Measurements from ENCODE around the gene NIM1K.
"Not testable (repeated sequence)": the region's sequence is repeated elsewhere in the genome, so short reads cannot be mapped to it uniquely, and the experiment has no call there.

The NIM1K gene

GRCh38 chr5:43191740-43192557 lies at the start of gene NIM1K:
TSS of gene NIM1K (plus strand) at chr5:43192225. CDS start at chr5:43245776, 53,551 bp downstream.
- DNase-seq (ENCODE audit: extremely low spot score, insufficient read length, low read depth) (peak; percentile 56), FAIRE-seq (peak; percentile 69)

DNA sequence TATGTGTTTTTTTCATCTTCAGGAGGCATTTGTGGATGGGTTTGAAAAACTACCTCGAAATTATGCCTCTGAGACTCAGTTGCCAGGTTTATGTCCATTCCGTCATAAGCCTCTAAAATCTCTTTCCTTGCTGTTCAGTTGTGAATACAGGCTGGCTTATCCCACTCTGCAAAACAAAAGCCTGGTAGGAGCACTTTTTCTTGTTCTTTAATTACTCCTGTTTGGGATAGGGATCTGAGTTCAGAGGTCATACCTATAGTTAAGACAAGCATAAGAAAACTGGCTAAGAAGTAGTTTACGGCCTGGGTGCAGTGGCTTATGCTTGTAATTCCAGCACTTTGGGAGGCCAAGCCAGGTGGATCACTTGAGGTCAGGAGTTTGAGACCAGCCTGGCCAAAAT lies 47.0 kb upstream of the NIM1K start:
- no peak for DNase-seq (ENCODE audit: extremely low spot score, insufficient read length, low read depth)
- no peak for FAIRE-seq

DNA sequence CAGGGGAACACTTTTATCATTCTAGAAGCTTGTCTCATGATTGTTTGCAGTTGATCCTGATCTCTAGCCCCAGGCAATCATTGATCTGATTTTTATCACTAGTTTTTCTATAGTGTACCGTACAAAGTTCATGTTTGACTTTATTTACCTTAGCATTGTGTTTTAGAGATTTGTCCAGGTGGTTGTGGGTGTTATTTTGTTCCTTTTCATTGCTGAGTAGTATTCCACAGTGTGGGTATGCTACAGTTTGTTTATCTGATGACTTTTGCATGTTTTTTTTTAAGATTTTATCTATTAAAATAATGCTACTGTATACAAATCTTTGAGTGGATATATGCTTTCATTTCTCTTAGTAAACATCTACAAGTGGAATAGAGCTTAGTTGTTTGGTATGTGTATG lies 45.1 kb upstream of the NIM1K start:
- DNase-seq (ENCODE audit: extremely low spot score, insufficient read length, low read depth) (no peak), FAIRE-seq (no peak)

GRCh38 chr5:43148417-43148816 lies 43.6 kb upstream of the NIM1K start:
- FAIRE-seq: no peak
- no peak for DNase-seq (ENCODE audit: extremely low spot score, insufficient read length, low read depth)

GRCh38 chr5:43149231-43149630 lies 42.8 kb upstream of the NIM1K start:
- FAIRE-seq: no peak

GRCh38 chr5:43150075-43150474 lies 42.0 kb upstream of the NIM1K start:
- DNase-seq (ENCODE audit: extremely low spot score, insufficient read length, low read depth): no peak
- no peak for FAIRE-seq

More at GRCh38 chr5:43149231-43149630, 42.8 kb upstream of the NIM1K start:
- DNase-seq (ENCODE audit: extremely low spot score, insufficient read length, low read depth): no peak

DNA sequence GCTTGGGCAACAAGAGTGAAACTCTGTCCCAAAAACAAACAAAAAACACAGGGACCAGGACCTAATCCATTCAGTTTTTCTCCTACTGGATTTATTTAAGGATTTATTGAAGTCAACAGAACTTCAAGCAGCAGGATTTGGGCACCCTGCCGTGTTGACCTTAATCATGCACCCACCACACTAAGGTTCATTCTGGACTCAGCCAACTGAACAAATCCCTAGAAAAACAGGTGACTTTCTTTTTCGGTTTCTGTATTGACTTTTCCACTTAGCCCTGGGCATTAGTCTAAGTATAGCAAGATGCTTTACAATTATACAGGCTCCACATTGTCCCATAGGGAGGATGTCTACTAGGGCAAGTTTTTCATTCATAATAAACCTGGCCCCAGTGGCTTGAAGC lies 41.3 kb upstream of the NIM1K start:
- DNase-seq (ENCODE audit: extremely low spot score, insufficient read length, low read depth) (no peak), FAIRE-seq (no peak)

DNA sequence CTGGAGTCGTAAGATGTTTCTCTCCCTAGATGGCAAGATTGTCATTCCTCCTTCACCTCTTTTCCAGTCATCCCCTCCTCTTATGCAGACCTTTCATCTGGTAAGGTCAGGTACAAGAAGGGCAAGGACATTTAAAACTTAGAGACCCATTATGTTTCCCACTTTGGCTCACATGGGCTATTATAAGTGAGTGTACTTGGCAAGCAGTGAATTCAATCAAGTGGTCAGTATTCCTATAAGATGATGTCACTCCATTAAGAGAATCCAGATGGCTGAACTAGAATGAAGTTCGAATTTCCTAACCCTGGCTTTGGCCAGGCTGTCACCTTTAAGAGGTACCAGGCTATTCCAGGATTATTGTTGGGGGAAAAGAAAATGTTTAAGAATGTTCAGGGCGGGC lies 39.1 kb upstream of the NIM1K start:
- FAIRE-seq (no peak), DNase-seq (ENCODE audit: extremely low spot score, insufficient read length, low read depth) (no peak)

GRCh38 chr5:43154469-43154868 lies 37.6 kb upstream of the NIM1K start:
- FAIRE-seq: no peak
- no peak for DNase-seq (ENCODE audit: extremely low spot score, insufficient read length, low read depth)

DNA sequence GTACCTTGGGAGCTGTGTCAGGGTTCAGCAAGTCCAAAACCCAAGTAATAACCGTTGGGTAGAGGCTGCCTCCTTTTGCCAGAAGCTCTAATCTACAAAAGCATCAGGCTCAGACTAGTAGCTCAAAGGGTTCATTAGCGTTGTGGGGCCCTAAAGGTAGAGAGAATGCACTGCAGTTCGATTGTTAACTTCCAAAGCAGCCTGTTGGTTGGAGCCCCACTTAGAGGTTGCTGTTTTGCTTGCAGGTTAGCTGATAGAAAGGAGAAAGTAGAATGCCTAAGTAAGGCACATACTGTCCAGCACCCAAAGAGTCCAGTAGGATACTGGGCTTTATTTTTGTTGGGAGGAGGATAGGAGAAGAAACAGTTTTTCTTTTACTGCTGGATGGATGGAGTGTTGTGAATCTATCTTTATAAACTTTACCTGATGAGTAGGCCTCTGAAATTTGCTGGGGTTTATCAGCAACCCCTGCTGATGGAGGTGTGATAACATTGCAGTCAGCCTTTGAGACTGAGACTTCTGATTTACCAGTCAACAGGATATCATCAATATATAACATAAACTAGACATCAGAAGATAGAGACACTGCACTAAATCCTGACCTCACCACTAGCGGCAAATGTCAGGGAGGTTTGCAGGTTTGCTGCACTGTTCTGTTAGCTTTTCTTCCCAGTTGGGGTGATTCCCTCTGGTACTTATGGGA lies 36.5 kb upstream of the NIM1K start:
- FAIRE-seq: no peak
- no peak for DNase-seq (ENCODE audit: extremely low spot score, insufficient read length, low read depth)

GRCh38 chr5:43156388-43156787 lies 35.6 kb upstream of the NIM1K start:
- no peak for FAIRE-seq
- DNase-seq (ENCODE audit: extremely low spot score, insufficient read length, low read depth): no peak

- no peak for FAIRE-seq
These were observed 35.0 kb upstream of the NIM1K start for GRCh38 chr5:43157068-43157467.

GRCh38 chr5:43161244-43161643 lies 30.8 kb upstream of the NIM1K start:
- no peak for DNase-seq (ENCODE audit: extremely low spot score, insufficient read length, low read depth)
- no peak for FAIRE-seq

More at GRCh38 chr5:43157068-43157467, 35.0 kb upstream of the NIM1K start:
- no peak for DNase-seq (ENCODE audit: extremely low spot score, insufficient read length, low read depth)

- not testable (repeated sequence) for FAIRE-seq; DNase-seq (ENCODE audit: extremely low spot score, insufficient read length, low read depth)
These were observed 27.2 kb upstream of the NIM1K start for GRCh38 chr5:43164801-43165200.

DNA sequence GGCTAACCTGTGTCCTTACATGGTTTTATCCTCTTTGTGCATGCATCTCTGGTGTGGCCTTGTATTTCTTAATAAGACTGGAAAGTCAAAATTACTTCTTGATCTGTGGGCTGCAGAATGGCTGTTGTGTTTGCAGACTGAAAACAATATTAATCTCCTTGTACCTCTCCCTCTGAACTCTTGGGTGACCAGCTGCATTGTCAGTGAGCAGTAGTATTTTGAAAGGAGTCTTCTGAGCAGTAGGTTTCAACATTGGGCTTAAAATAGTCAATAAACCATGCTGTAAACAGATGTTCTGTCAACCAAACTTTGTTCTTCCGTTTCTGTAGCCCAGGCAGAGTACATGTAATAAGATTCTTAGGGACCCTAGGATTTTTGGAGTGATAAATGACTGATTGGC lies 26.7 kb upstream of the NIM1K start:
- FAIRE-seq: no peak
- no peak for DNase-seq (ENCODE audit: extremely low spot score, insufficient read length, low read depth)

- FAIRE-seq (no peak), DNase-seq (ENCODE audit: extremely low spot score, insufficient read length, low read depth) (no peak)
These were observed 23.9 kb upstream of the NIM1K start for GRCh38 chr5:43168175-43168574.

GRCh38 chr5:43171451-43171850 lies 20.6 kb upstream of the NIM1K start:
- DNase-seq (ENCODE audit: extremely low spot score, insufficient read length, low read depth): no peak
- no peak for FAIRE-seq

GRCh38 chr5:43171926-43172325 lies 20.1 kb upstream of the NIM1K start:
- FAIRE-seq (no peak), DNase-seq (ENCODE audit: extremely low spot score, insufficient read length, low read depth) (no peak)

- DNase-seq (ENCODE audit: extremely low spot score, insufficient read length, low read depth): no peak
- no peak for FAIRE-seq
These were observed 19.2 kb upstream of the NIM1K start for GRCh38 chr5:43172779-43173178.

DNA sequence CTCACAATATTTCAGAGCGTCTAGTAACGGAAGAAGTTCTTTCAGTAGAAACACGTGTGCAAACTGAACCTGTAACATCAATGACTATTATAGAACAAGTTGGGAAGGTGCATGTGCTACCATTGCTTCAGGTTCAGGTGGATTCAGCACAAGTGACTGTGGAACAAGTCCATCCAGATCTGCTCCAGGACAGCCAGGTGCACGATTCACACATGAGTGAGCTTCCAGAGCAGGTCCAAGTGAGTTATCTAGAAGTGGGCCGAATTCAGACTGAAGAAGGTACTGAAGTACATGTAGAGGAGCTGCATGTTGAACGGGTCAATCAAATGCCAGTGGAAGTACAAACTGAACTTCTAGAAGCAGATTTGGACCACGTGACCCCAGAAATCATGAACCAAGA lies 17.4 kb upstream of the NIM1K start:
- FAIRE-seq: no peak

GRCh38 chr5:43179836-43180235 lies 12.2 kb upstream of the NIM1K start:
- FAIRE-seq: no peak
- no peak for DNase-seq (ENCODE audit: extremely low spot score, insufficient read length, low read depth)

More for the DNA sequence above, 17.4 kb upstream of the NIM1K start:
- no peak for DNase-seq (ENCODE audit: extremely low spot score, insufficient read length, low read depth)

All from GM18507 (cell line).